H1 (cell line): ENCODE data around the gene C15orf61. TPM values are rescaled to one million over a fixed set of nuclear protein-coding genes. Genes with fewer than 3 reads are reported as not detected.

ENCODE experiments used
- CTCF ChIA-PET: fragments of 300-600 bp; sonication (Branson Sonifier 250); formaldehyde crosslinking; loops from one replicate; lab custom pipeline; 2021; ENCODE audit not compliant: partially characterized antibody; lab: Charles Lee
- POLR2A ChIA-PET: fragments of 300-600 bp; sonication (Branson Sonifier 250); formaldehyde crosslinking; loops from one replicate; lab custom pipeline; 2021; ENCODE audit warnings: inconsistent platforms; ENCODE audit not compliant: partially characterized antibody; lab: Charles Lee
- DNase-seq, 2 experiments: peaks; one replicate each; pipeline versions ENCODE4 v3.0.0 to v3.0.0-alpha.2; 2010 to 2022; ENCODE audit warnings: low spot score in 2 of 2, low read depth in 1 of 2, mixed read lengths in 1 of 2
- FAIRE-seq: peaks from 2 replicates; lab custom pipeline; 2011; peaks lifted over from hg19 to GRCh38; lab: Jason Lieb, UNC
- H2AFZ ChIP-seq: 2 replicates; pipeline ENCODE4 v1.8.1; 2012; ENCODE audit warnings: low read length, inconsistent platforms
- H2AK5ac ChIP-seq: 2 replicates; pipeline ENCODE4 v1.6.1; 2013; ENCODE audit warnings: low read depth, low read length
- H2BK120ac ChIP-seq: replicated peaks from 2 replicates; pipeline ENCODE3; 2013; ENCODE audit warnings: low read depth, low read length, inconsistent platforms
- H2BK12ac ChIP-seq: 2 replicates; pipeline ENCODE4 v1.6.1; 2013; ENCODE audit warnings: low read depth, low read length
- H2BK15ac ChIP-seq: 2 replicates; pipeline ENCODE4 v1.6.1; 2013; ENCODE audit warnings: low read length
- H2BK20ac ChIP-seq: 2 replicates; pipeline ENCODE4 v1.6.1; 2013; ENCODE audit warnings: low read length
- H2BK5ac ChIP-seq: 2 replicates; pipeline ENCODE4 v1.6.1; 2013; ENCODE audit warnings: low read depth, low read length
- H3K14ac ChIP-seq: 2 replicates; pipeline ENCODE4 v1.6.1; 2013; ENCODE audit warnings: inconsistent platforms; ENCODE audit not compliant: insufficient read length
- H3K18ac ChIP-seq: 2 replicates; pipeline ENCODE4 v1.6.1; 2013; ENCODE audit warnings: low read length; ENCODE audit errors: extremely low read depth
- H3K23ac ChIP-seq: 2 replicates; pipeline ENCODE4 v1.6.1; 2013; ENCODE audit warnings: inconsistent platforms; ENCODE audit not compliant: insufficient read length
- H3K23me2 ChIP-seq: 2 replicates; pipeline ENCODE4 v1.6.1; 2013; ENCODE audit warnings: low read depth, low read length
- H3K27ac ChIP-seq: 2 replicates; pipeline ENCODE4 v1.6.1; 2011; ENCODE audit warnings: low read depth, low read length, inconsistent platforms
- H3K27me3 ChIP-seq, 4 experiments: replicated peaks in 1 of 4; 1 replicate in 1 of 4; 2 replicates in 3 of 4; pipeline versions ENCODE4 v1.6.1 to v1.8.1; 2011 to 2013; ENCODE audit warnings: low read length in 3 of 4, mild to moderate bottlenecking in 3 of 4, inconsistent platforms in 2 of 4, mixed read lengths in 2 of 4, moderate library complexity in 1 of 4; ENCODE audit not compliant: control insufficient read depth in 3 of 4, insufficient read depth in 3 of 4; ENCODE audit errors: extremely low read depth in 1 of 4
- H3K36me3 ChIP-seq, 4 experiments: 2 replicates each; pipeline versions ENCODE4 v1.6.1 to v1.8.1; 2011 to 2013; ENCODE audit warnings: mild to moderate bottlenecking in 4 of 4, low read length in 3 of 4, moderate library complexity in 2 of 4, control low read depth in 1 of 4, inconsistent platforms in 1 of 4; ENCODE audit not compliant: insufficient read depth in 4 of 4, control insufficient read depth in 2 of 4
- H3K4ac ChIP-seq: replicated peaks from 2 replicates; pipeline ENCODE3; 2013; ENCODE audit warnings: low read length, low read depth, mixed read lengths, inconsistent platforms; ENCODE audit not compliant: insufficient read length
- H3K4me1 ChIP-seq, 4 experiments: replicated peaks in 1 of 4; 1 replicate in 1 of 4; 2 replicates in 3 of 4; pipeline versions ENCODE4 v1.6.1 to v1.8.1; 2011 to 2013; ENCODE audit warnings: low read length in 3 of 4, inconsistent platforms in 2 of 4, mixed read lengths in 1 of 4; ENCODE audit not compliant: insufficient read depth in 4 of 4, control insufficient read depth in 3 of 4
- H3K4me2 ChIP-seq, 2 experiments: 2 replicates each; pipeline versions ENCODE4 v1.6.1 to v1.8.1; 2011 to 2013; ENCODE audit warnings: low read depth in 2 of 2, low read length in 2 of 2, control low read depth in 1 of 2, inconsistent platforms in 1 of 2, mild to moderate bottlenecking in 1 of 2; ENCODE audit not compliant: insufficient read depth in 1 of 2
- H3K4me3 ChIP-seq, 4 experiments: fragments of 200-600, 300-600 bp in 1 of 4; sonication (generic), shearing (Covaris generic), sonication (Bioruptor Twin) in 1 of 4; 2 replicates each; pipeline versions ENCODE4 v1.5.1 to v1.8.1; 2011 to 2016; ENCODE audit warnings: low read length in 4 of 4, low read depth in 3 of 4, control low read depth in 2 of 4, inconsistent platforms in 2 of 4, mild to moderate bottlenecking in 2 of 4, mixed read lengths in 1 of 4, moderate library complexity in 1 of 4; ENCODE audit not compliant: insufficient read depth in 2 of 4; ENCODE audit errors: extremely low read depth in 1 of 4
- H3K56ac ChIP-seq: replicated peaks from 2 replicates; pipeline ENCODE3; 2013; ENCODE audit warnings: low read depth, mild to moderate bottlenecking, mixed read lengths, low read length, inconsistent platforms; ENCODE audit not compliant: insufficient read length
- H3K79me1 ChIP-seq: 2 replicates; pipeline ENCODE4 v1.6.1; 2013; ENCODE audit warnings: low read depth, low read length, control low read depth
- H3K79me2 ChIP-seq, 2 experiments: 2 replicates each; pipeline versions ENCODE4 v1.6.1 to v1.8.1; 2012 to 2013; ENCODE audit warnings: low read length in 2 of 2, mild to moderate bottlenecking in 2 of 2, inconsistent platforms in 1 of 2; ENCODE audit not compliant: insufficient read depth in 2 of 2, control insufficient read depth in 1 of 2
- H3K9ac ChIP-seq, 4 experiments: replicated peaks in 1 of 4; 1 replicate in 1 of 4; 2 replicates in 3 of 4; pipeline versions ENCODE4 v1.6.1 to v1.8.1; 2011 to 2013; ENCODE audit warnings: low read depth in 3 of 4, low read length in 3 of 4, control low read depth in 2 of 4, mild to moderate bottlenecking in 2 of 4, moderate library complexity in 2 of 4, inconsistent platforms in 1 of 4; ENCODE audit errors: extremely low read depth in 1 of 4
- H3K9me3 ChIP-seq, 2 experiments: 2 replicates each; pipeline versions ENCODE4 v1.6.1 to v1.8.1; 2012 to 2013; ENCODE audit warnings: mild to moderate bottlenecking in 2 of 2, moderate library complexity in 2 of 2, control low read depth in 1 of 2, inconsistent platforms in 1 of 2, low read depth in 1 of 2, low read length in 1 of 2, mixed read lengths in 1 of 2; ENCODE audit not compliant: insufficient read depth in 2 of 2
- H4K20me1 ChIP-seq, 2 experiments: replicated peaks in 1 of 2; 2 replicates each; pipeline versions ENCODE3 to v1.8.1; 2011 to 2013; ENCODE audit warnings: inconsistent platforms in 2 of 2, low read length in 2 of 2, mild to moderate bottlenecking in 1 of 2; ENCODE audit not compliant: insufficient read depth in 2 of 2, control insufficient read depth in 1 of 2
- H4K5ac ChIP-seq: 2 replicates; pipeline ENCODE4 v1.6.1; 2013; ENCODE audit warnings: low read length, low read depth, mixed read lengths, inconsistent platforms; ENCODE audit not compliant: insufficient read length
- H4K8ac ChIP-seq: 2 replicates; pipeline ENCODE4 v1.8.0; 2013; ENCODE audit warnings: mild to moderate bottlenecking, moderate library complexity, low read length, inconsistent platforms; ENCODE audit not compliant: insufficient read depth; ENCODE audit errors: extremely low read depth
- H4K91ac ChIP-seq: replicated peaks from 2 replicates; pipeline ENCODE3; 2013; ENCODE audit warnings: low read length, mixed read lengths, inconsistent platforms; ENCODE audit not compliant: insufficient read length
- CTCF ChIP-seq, 3 experiments: IDR thresholded peaks; 1 replicate in 2 of 3; 2 replicates in 1 of 3; pipeline versions ENCODE4 v1.5.1 to v1.6.1; 2011; ENCODE audit warnings: low read length in 3 of 3, mild to moderate bottlenecking in 3 of 3, inconsistent platforms in 2 of 3, low read depth in 1 of 3, moderate library complexity in 1 of 3; ENCODE audit not compliant: insufficient read depth in 1 of 3; ENCODE audit errors: control extremely low read depth in 1 of 3
- FOSL1 ChIP-seq: IDR thresholded peaks from 2 replicates; pipeline ENCODE4 v1.6.1; 2011; ENCODE audit warnings: mild to moderate bottlenecking, low read depth, low read length, moderate library complexity; ENCODE audit not compliant: insufficient read depth
- GABPA ChIP-seq: IDR thresholded peaks from 2 replicates; pipeline ENCODE4 v1.6.1; 2011; ENCODE audit warnings: mild to moderate bottlenecking, low read length, moderate library complexity, borderline replicate concordance; ENCODE audit not compliant: insufficient read depth
- WGBS, 2 experiments: shearing (Covaris generic) in 1 of 2; methylation state at CpG; one replicate each; pipeline versions ENCODE4 v1.1.6 to v1.1.7; 2013 to 2015; ENCODE audit warnings: low lambda C conversion rate in 2 of 2, mixed read lengths in 2 of 2, inconsistent platforms in 1 of 2, low coverage in 1 of 2, missing lambda C conversion rate in 1 of 2; ENCODE audit not compliant: insufficient replicate concordance in 2 of 2, insufficient coverage in 1 of 2, insufficient read length in 1 of 2; ENCODE audit errors: extremely low coverage in 1 of 2, missing lambda C conversion rate in 1 of 2; 5-methylcytosine and 5-hydroxymethylcytosine counted together
- polyA plus RNA-seq, 7 experiments: library from polyadenylated mRNA; depleted of rRNA in 3 of 7; stranded (reverse) in 5 of 7; unstranded in 2 of 7; fragments of >200 nt in 5 of 7; fragments of 200-250 nt in 2 of 7; gene quantifications; 1 replicate in 5 of 7; 2 replicates in 1 of 7; 4 replicates in 1 of 7; pipeline versions ENCODE4 v1.2.1 to v1.2.3, GENCODE V29; 2011 to 2013; ENCODE audit warnings: missing spikeins in 2 of 7, mixed read lengths in 2 of 7
- total RNA-seq: library from RNA; stranded (reverse); fragmentation: NEBNext Ultra II Directional; extraction: Animal tissue kit (Norgen Biotek cat#: 25700); gene quantifications from 2 replicates; pipeline ENCODE4 v1.2.1, GENCODE V29; 2021

Gene C15orf61
- total and polyA plus RNA-seq, 2 of the 8 experiments (the other 6 are each of a cell fraction or from before 2014, with no cell fraction given) = 1.7 to 2.0 TPM

GRCh38 chr15:67480741-67481140 lies 40.2 kb upstream of the C15orf61 start:
- Histone ChIP-seq H2BK20ac (no peak overlapping the region), H3K27ac (no peak overlapping the region), H4K8ac (no peak overlapping the region), H3K9ac (no peak overlapping the region), H2BK120ac (no peak overlapping the region), H3K36me3 (no peaks in the 10 kb centered on the region), H3K14ac (no peak overlapping the region), H2AK5ac (no peak overlapping the region), H2AFZ (no peak overlapping the region), H4K91ac (no peak overlapping the region), H3K4ac (no peak overlapping the region), H2BK5ac (no peak overlapping the region), H2BK12ac (no peak overlapping the region), H3K18ac (no peak overlapping the region), H3K79me2 (no peaks in the 10 kb centered on the region), H3K56ac (no peak overlapping the region), H3K4me3 (no peak overlapping the region), H3K9me3 (no peaks in the 10 kb centered on the region), H3K27me3 (no peaks in the 10 kb centered on the region), H3K23ac (no peak overlapping the region), H2BK15ac (no peak overlapping the region), H3K79me1 (no peaks in the 10 kb centered on the region), H4K5ac (no peak overlapping the region), H3K4me2 (no peak overlapping the region), H3K23me2 (no peaks in the 10 kb centered on the region), H4K20me1 (no peaks in the 10 kb centered on the region), H3K4me1 (no peaks in the 10 kb centered on the region)
- WGBS, 2 experiments = 79% methylated on average over 1 of the region's 1 CpG; no CpG with 5 or more reads in 1 of the 2 experiments
- POLR2A ChIA-PET = no interaction called here
- no peak for DNase-seq
- FAIRE-seq = no peak
- CTCF ChIA-PET = interaction anchor here (1.1 to 1.2 kb wide), 2 partner anchors 24 to 47 kb away, joined by 3 read pairs; no protein-coding TSS in a partner anchor
- no peak for TF ChIP-seq CTCF (IDR thresholded peaks at IDR 0.05; ENCODE audit: control extremely low read depth in 1 of 3, insufficient read depth in 1 of 3, low read depth in 1 of 3, low read length in 3 of 3)
- no peak for TF ChIP-seq FOSL1
- TF ChIP-seq GABPA = no peak
